HuH-7.5 (cell line): ENCODE results near the gene SCGB2A2.

Experiments used
- DNase-seq: peaks from one replicate; pipeline ENCODE4 v3.0.0; 2011; ENCODE audit warnings: low spot score

The SCGB2A2 gene

GRCh38 chr11:62306227-62306626 is 36.3 kb downstream of the SCGB2A2 start:
- no peak for DNase-seq

- no peak for DNase-seq
Measured at GRCh38 chr11:62307950-62308349, 38.0 kb downstream of the SCGB2A2 start.

- no peak for DNase-seq
Measured at GRCh38 chr11:62309991-62310390, 40.0 kb downstream of the SCGB2A2 start.

- DNase-seq, result no peak
Measured at GRCh38 chr11:62315431-62315830, 45.5 kb downstream of the SCGB2A2 start.

GRCh38 chr11:62322524-62322923 is 52.6 kb downstream of the SCGB2A2 start:
- no peak for DNase-seq
